GM19099 (cell line): Measurements from ENCODE around the gene LARP7.

Experiments
- POLR2A ChIP-seq: IDR thresholded peaks from 3 replicates; pipeline ENCODE4 v1.6.1; 2011; ENCODE audit warnings: low read depth; ENCODE audit not compliant: insufficient read length; ENCODE audit errors: extremely low read depth

The LARP7 gene

DNA sequence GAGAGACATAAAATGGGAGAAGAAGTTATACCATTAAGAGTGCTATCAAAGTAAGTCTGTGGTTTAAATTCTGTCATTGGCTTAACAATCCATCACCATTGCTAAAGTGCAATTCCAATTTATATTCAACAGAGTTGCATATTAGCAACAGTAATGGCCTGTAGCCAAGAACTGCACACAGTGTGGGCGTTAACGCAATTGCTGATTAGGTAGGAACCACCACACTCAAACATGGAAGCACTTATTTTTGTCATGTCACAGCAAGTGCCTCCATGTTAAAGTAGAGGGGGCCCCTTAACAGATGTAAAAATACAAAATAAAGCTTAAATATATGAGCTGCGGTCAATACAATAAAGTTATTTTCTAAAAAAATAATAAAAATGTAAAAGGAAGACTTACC is 10.8 kb downstream of the LARP7 start:
- no peak for TF ChIP-seq POLR2A

DNA sequence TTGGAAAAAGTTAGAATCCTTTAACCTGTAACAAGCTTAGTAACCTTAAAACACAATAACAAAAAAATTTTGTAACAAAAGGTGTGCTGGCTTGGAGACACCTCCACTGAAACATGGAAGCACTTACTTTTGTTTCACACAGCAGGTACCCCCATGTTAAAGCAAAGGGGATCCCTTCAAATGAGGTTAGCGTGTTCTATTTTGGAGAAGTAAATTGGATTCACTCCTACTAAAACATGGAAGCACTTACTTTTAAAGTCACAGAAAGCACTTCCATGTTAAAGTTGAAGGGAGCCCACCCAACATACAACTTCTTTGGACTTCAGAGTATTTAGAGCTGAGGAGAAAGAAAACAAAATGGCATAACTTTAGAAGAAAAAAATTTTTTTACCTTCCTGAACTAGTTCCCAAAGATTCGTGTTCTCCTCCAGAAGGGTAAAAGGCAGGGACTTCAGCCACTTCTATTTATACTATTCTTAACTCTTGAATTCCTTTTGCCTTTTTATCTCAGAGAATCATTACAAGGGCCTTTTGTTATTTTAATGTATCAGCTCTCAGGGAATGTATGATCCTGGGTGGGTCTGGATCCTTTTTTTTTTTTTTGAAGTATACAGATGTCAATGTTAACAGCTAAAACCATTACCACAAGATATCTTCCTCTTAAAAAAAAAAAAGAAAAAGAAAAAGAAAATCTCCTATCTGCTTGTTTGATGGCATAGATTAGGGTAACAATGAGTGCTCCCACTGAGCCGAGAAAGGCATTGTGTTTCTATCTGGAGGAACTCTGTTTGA is 11.5 kb downstream of the LARP7 start:
- no peak for TF ChIP-seq POLR2A

DNA sequence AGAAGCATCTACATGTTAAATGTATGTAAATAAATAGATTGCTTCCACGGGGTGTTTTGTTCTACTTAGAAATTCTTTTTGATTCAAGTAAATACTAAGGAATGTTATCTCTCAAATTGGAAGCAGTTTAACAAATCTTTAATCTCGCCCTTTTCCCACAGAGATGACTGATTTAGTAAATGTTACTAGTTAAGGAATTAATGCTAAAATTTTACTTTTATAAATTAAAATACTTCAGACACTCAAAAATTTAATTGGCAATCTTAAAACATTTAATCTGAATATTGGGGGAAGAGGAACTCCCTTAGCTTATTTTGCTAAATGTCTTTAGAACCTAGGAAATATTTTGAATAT is 12.1 kb downstream of the LARP7 start:
- TF ChIP-seq POLR2A, result no peak

DNA sequence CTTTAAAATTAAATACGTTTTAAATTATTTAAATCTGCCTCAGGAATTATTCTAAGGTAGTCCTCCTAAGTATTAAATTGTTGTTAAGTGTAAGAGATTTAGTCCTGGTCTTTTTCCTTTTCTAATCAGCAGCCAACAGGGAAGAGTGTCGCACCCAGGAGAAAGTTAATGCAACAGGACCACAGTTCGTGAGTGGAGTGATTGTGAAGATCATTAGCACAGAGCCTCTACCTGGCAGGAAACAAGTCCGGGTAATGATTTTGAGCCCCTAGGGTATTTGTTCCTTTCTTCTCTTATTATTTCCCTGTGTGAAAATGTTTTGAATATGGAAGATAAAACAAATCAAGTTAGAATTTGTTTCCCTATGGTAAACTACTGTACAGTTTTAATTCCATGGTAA is 13.4 kb downstream of the LARP7 start:
- no peak for TF ChIP-seq POLR2A

DNA sequence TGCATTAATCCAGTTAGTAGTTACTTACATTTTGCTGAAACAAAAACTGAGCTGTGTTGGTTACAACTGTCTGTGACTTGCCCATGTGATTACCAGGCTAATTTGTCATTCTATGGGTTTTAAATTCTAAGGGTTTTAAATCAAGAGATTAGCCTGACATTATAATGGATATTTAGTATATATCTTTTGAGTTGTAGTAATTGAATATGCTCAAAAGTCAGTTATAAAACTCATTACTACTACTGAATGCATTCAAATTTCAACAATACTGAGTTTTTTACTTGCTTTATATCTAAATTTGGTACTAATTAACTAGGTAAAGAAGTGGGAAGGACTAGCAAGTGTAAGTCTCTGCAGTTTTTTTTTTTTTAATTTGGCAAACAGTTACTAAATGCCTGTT is 14.7 kb downstream of the LARP7 start:
- TF ChIP-seq POLR2A, result no peak

DNA sequence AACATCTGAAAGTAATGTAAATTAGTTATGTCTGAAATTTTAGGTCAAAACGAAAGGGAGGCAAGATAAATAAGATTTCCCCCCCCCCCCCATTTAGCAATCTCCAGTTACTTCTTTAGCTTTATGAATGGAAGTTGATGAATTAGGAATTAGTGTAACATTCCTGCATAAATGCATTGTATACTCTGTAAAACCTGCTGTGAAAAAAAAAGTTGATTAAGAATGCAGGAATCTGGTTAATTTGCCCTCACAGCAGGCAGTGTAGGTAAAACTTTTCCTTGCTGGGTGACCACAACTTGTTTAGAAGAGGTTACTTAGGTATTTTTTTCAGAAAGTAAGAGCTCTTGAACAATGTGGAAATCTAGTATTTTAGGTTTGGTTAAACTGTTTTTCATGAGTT is 15.3 kb downstream of the LARP7 start:
- TF ChIP-seq POLR2A, result no peak

DNA sequence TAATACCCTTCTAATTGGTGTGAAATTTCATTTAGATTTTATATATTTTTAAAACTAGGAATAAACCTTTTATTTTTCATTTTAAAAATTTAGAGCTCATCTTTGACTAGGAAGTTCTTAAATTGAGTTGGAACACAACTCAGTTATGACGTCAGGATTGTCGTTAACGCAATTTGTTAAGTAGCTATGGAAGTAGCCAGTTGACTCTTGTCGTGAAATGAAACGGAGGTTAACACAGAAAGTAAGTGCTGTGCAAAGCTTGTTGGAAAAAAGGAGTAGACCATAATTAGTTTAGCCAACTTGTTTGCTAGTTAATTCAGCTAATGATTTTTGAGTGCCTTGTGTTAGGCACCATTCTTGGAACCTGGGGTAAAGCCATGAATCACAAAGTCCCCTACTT is 18.3 kb downstream of the LARP7 start:
- TF ChIP-seq POLR2A, result no peak

DNA sequence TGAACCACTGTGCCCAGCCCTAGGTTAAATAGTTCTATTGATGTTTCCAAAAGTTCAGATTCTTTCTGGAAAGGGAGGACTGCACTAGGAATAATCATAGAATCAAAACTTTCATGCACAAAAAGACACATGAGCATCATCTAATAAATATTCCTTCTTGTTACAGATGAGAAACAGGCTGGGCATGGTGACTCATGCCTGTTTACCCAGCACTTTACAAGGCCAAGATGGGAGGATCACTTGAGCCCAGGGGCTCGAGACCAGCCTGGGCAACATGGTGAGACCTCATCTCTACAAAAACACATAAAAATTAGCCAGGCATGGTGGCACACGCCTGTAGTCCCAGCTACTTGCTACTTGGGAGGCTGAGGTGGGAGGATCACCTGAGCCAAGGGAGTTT is 27.7 kb downstream of the LARP7 start:
- TF ChIP-seq POLR2A, result no peak

DNA sequence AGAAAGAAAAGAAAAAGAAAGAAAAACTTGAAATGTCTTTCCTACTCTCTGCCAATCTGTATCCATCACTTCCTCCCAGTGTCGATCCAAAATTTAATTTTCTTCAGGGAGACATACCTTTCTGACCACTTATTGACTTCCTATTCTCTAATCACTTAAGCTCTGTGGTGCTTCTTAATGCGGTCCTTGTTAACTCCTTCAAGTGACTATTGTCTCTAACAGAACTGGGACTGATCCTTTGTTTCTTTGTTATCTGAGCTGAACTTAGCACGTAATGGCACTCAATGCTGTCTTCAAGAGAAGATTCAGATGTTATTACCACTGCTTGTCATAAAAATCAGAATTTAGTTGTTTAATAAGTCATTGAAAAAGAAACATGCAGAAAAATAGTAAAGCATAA is 31.2 kb downstream of the LARP7 start:
- TF ChIP-seq POLR2A, result no peak

DNA sequence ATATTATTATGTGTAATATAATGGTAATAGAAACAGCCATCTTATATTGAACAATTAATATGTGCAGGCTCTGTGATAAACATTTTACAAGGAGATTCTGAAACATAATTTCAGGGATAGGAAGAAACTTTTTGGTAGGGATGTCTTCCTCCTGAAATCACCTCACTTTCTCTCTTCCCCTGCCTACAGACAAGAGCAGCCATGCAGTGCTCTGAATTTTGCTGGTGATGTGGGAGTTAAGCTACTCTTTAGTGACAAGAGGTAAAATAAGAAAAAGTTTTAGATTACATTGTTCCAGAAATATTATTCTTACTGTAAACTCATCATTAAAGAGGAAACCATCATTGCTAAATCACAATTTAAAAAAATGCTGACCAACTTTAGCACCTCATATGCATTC is 36.1 kb downstream of the LARP7 start:
- no peak for TF ChIP-seq POLR2A

DNA sequence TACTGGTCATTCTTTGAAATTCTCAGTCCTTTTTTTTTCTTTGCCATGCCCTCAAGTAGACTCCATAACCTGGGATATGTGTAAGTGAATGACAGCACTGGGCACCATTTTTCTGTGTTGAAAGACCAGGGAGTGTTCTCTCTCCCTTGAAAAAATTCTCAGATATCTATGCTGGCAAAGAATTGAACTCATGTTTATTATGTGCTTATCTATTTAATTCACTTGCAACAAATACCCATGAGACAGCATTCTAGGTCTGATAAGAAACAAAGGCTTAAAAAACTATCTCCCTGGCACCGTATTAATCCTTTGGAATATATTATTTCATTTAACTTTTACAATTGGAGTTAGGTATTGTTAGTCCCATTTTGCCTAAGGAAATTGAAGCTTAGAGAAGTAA is 36.7 kb downstream of the LARP7 start:
- no peak for TF ChIP-seq POLR2A

DNA sequence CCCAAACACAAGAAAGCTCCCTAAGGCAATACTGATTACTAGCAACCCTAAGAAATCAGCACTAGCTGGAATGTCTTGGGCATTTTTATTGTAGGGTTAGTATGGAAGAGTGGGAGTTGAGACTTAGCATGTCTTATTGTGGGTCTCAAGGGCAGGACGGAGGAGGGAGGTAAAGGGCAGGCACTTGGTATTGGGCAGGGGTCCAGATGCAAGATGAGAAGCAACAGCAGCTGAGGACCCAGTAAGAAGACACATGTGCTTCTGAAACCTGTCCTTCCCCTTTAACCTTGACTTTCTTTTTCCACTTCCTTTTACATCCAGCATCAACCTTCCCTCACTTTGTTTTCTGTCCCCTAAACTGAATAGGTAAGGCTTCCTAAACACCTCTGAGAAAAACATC is 37.4 kb downstream of the LARP7 start:
- TF ChIP-seq POLR2A, result no peak

DNA sequence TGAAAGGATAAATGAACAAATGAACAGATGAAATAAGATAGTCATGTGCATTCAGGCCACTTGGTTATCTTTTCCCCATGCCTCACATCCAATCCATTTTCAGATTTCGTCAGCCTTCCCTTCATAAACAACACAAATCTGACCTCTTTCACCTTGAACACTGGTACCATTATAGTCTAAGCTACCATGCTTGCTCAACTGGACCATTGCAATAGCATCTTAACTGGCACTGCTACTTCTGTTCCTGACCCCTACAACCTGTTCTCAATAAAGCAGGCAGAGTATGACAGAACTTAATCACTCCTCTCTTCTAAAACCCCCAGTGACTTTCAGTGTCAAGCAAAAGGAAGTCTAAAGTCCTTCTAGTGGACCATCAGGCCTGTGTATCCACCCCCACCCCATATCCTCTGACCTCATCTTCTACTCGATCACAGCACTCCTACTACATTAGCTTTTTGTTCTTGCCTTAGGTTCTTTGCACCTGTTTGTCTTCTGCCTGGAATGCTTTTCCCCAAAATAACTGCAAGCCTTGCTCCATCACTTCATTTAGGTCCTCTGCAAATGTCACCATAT is 40.7 kb downstream of the LARP7 start:
- no peak for TF ChIP-seq POLR2A

DNA sequence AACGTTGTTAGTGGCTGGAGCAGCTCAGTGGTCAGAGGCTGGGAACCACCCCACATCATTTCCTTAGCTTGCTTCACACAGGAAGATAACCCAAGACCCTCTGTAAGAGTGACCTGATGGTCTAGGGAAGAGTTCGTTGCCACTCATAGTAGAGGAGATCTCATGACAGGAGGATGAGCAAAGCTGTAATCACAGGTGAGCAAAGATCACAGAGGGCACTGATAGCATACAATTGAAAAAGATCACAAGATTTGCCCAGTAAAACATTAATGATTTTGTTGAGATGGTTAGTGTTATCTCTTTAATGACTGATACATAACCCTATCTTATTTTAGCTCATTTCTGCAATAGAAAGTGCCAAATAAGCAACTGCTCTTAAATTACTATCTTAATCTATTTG is 44.1 kb downstream of the LARP7 start:
- TF ChIP-seq POLR2A, result no peak

DNA sequence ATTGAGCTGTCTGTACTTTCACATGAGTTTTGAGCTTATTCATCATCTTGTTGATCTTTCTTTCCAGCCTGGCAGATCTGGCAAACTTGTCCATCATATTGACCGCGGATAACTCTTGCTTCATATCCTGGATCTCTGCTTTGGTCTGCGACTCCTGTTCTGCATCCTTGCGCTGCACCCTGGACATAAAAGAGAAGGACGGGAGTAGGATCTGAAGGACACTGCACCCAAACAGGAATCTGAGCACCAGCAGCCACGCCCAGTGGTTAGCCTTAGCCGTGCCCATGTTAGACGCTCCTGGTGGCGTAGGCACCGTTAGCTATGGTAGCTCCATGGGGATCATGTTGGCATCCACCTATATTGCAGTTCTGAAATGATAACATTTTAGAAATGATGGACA is 56.6 kb downstream of the LARP7 start:
- no peak for TF ChIP-seq POLR2A

DNA sequence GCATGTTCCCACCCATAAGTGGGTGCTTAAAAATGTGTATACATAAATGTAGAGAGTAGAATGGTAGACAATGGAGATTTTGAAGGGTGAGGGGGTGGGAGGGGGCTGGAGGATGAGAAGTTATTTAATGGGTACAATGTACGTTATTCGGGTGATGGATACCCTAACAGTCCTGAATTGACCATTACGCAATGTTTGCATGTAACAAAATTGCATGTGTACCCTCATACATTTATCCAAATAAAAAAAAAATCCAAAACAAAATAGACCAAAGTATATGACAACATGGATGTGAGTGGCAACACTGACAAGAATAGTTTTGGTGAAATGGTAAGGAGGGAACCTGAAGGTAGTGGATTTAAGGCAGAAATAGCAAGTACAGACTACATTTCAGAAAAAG is 63.7 kb downstream of the LARP7 start:
- TF ChIP-seq POLR2A, result no peak

DNA sequence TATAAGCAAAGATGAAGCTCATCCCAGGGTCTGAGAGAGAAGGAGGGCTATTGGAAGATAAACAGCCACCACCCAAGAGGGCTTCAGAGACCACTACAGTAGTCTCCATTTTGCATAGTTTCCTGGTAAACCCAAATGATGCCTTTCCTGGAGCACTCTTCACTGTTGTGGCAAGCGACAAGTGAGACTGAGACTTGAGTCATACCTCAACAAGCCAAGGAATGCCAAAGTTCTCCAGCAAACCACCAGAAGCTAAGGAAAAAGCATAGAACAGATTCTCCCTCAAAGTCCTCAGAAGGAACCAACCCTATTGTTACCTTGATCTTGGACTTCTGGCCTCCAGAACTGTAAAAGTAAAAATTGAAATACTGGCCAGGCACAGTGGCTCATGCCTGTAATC is 65.9 kb downstream of the LARP7 start:
- no peak for TF ChIP-seq POLR2A

DNA sequence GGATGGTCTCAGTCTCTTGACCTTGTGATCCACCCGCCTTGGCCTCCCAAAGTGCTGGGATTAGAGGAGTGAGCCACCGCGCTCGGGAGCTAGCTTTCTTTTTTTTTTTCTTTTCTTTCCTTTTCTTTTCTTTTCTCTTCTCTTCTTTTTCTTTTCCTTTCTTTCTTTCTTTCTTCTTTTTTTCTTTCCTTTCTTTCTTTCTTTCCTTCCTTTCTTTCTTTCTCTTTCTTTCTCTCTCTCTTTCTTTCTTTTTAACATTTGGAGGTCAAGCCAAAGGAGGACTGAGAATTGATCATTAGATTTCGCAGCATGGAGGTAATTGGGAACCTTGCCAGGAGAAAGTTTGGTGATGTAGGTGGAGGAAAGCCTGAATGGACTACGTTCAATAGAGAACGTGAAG is 67.4 kb downstream of the LARP7 start:
- TF ChIP-seq POLR2A, result no peak
